DND-41 (cell line): ENCODE results near the gene CYP11A1.

Experiments
- ATAC-seq: fragments of 200-7000 bp; cut with Tn5 transposase; 3 replicates; pipeline ENCODE4 v1.9.1; 2021; ENCODE audit warnings: low read depth; ENCODE audit not compliant: insufficient read depth
- DNase-seq: peaks from one replicate; pipeline ENCODE4 v3.0.0-alpha.2; 2020
- H2AFZ ChIP-seq: 2 replicates; pipeline ENCODE4 v1.6.0; 2012; ENCODE audit warnings: low read depth, low read length
- H3K27ac ChIP-seq: 2 replicates; pipeline ENCODE4 v1.5.1; 2012; ENCODE audit warnings: low read length, inconsistent platforms
- H3K27me3 ChIP-seq: fragments of 200-600 bp; sonication (generic); 2 replicates; pipeline ENCODE4 v1.6.0; 2012; ENCODE audit warnings: low read length, mild to moderate bottlenecking, inconsistent platforms; ENCODE audit not compliant: insufficient read depth, poor library complexity
- H3K36me3 ChIP-seq: 2 replicates; pipeline ENCODE4 v1.5.1; 2012; ENCODE audit warnings: low read length, inconsistent platforms; ENCODE audit not compliant: insufficient read depth
- H3K4me1 ChIP-seq: 2 replicates; pipeline ENCODE4 v1.5.1; 2012; ENCODE audit warnings: mild to moderate bottlenecking, low read length; ENCODE audit not compliant: insufficient read depth
- H3K4me2 ChIP-seq: 2 replicates; pipeline ENCODE4 v1.6.0; 2012; ENCODE audit warnings: mild to moderate bottlenecking, moderate library complexity, low read length, inconsistent platforms; ENCODE audit not compliant: insufficient read depth
- H3K4me3 ChIP-seq, 2 experiments: fragments of 200-600 bp in 1 of 2; shearing (Covaris generic) in 1 of 2; 2 replicates each; pipeline ENCODE4 v1.5.1; 2012 to 2016; ENCODE audit warnings: inconsistent platforms in 2 of 2, low read length in 2 of 2, mild to moderate bottlenecking in 2 of 2, low read depth in 1 of 2, moderate library complexity in 1 of 2
- H3K79me2 ChIP-seq: 2 replicates; pipeline ENCODE4 v1.6.0; 2012; ENCODE audit warnings: low read length, inconsistent platforms; ENCODE audit not compliant: insufficient read depth
- H3K9ac ChIP-seq: 2 replicates; pipeline ENCODE4 v1.6.0; 2012; ENCODE audit warnings: low read depth, mild to moderate bottlenecking, inconsistent platforms, low read length, moderate library complexity
- H3K9me3 ChIP-seq: 2 replicates; pipeline ENCODE4 v1.5.1; 2012; ENCODE audit warnings: low read length, moderate library complexity, mild to moderate bottlenecking, inconsistent platforms; ENCODE audit not compliant: insufficient read depth, severe bottlenecking
- H4K20me1 ChIP-seq: 2 replicates; pipeline ENCODE4 v1.6.0; 2012; ENCODE audit warnings: low read length; ENCODE audit not compliant: insufficient read depth
- CTCF ChIP-seq: IDR thresholded peaks from 2 replicates; pipeline ENCODE4 v1.5.1; 2012; ENCODE audit warnings: borderline replicate concordance, low read length, moderate library complexity, mild to moderate bottlenecking; ENCODE audit not compliant: poor library complexity, severe bottlenecking; ENCODE audit errors: extremely low read depth
- EZH2 ChIP-seq: IDR thresholded peaks from 3 replicates; pipeline ENCODE4 v1.6.1; 2012; ENCODE audit warnings: borderline replicate concordance, low read depth, mild to moderate bottlenecking, moderate library complexity, low read length, inconsistent platforms; ENCODE audit not compliant: severe bottlenecking

The CYP11A1 gene

DNA sequence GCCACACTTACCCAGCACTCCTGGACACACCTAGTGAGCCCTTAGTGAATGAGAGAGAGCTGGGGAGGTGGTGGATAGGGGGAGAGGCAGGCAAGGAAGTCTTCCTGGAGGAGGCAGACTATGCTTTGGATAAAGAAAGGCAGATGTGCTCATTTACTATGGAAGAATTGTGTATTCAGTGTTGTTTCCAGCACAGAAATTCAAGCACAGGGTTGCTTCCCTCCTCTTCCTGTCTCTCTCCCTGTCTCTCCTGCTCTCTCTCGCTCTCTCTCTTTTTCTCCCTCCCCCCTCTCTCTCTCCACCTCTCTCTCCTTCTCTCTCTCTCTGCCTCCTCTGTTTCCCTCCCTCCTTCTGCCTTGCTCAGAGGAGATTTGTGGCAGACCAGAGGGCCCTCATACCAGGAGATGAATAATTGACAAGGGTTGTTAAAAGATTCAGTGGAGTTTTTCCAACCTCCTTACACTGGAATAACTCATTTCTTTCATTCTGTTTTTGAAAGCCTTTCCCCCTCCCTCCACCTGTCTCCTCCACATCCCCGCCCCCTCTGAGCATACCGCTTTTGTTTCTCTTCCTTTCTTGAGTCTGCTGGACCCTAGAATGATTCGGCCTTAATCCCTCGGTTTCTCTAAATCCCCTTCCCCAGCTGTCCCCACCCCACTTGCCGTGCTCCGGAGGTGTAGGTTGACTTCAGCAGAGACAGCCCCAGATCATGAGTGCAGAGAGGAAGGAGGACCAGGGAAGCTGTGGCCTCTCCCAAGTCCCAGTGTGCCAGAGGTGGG, 65.7 kb downstream of the CYP11A1 start:
- no peak for ATAC-seq
- H3K27me3 ChIP-seq = no peaks in the 10 kb centered on the region

DNA sequence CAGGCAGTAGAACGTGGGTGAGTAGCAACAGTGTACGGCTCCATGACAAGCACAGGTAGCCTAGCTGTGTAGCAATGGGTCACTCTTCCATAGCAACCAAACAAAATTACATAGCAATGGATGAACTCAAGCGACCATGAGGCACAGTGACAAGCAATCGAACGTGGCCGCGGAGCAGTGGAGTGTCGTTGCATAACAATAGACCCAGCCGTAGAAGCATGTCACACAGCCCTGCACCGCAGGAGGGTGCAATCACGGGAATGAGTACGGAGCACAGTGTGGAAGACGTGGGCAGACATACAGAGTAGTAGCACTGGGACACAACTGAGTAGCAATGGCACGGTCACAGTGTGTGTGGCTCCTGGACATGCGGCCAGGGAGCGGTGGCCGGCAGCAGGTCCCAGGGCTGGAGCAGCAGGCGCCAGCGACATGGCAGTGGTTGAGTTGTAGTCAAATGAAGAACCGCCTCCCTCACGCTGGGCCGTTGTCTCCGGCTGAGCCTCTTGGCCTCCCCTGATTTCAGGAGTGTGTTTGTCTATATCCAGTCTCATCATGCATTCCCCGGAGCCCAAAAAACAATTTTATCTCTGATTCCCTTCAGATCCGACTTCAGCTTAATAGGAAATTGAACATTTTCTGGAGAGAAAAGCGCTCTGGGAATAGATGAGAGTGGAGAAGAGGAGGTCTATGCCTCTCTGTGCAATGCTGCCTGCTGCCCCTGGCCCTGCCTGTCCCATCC, 67.2 kb downstream of the CYP11A1 start:
- Histone ChIP-seq H3K36me3 (no peaks in the 10 kb centered on the region), H3K9me3 (no peaks in the 10 kb centered on the region), H3K27me3 (no peaks in the 10 kb centered on the region), H3K27ac (no peak overlapping the region), H3K4me1 (no peaks in the 10 kb centered on the region), H2AFZ (no peak overlapping the region), H3K9ac (no peak overlapping the region), H3K4me3 (no peak overlapping the region), H3K79me2 (no peaks in the 10 kb centered on the region), H3K4me2 (no peak overlapping the region), H4K20me1 (peaks cover 5% of the 10 kb centered on the region; the same call in 1 of the 2 replicates)
- no peak for DNase-seq
- no peak for TF ChIP-seq CTCF
- no peak for TF ChIP-seq EZH2
- ATAC-seq = no peak

More for the DNA sequence above, 65.7 kb downstream of the CYP11A1 start:
- H3K9ac ChIP-seq = no peak overlapping the region
- no peak overlapping the region for H3K27ac ChIP-seq
- H3K79me2 ChIP-seq = no peaks in the 10 kb centered on the region
- H3K4me2 ChIP-seq = no peak overlapping the region
- no peaks in the 10 kb centered on the region for H3K4me1 ChIP-seq
- no peaks in the 10 kb centered on the region for H3K36me3 ChIP-seq
- no peaks in the 10 kb centered on the region for H3K9me3 ChIP-seq
- DNase-seq = no peak
- no peak overlapping the region for H3K4me3 ChIP-seq
- no peak overlapping the region for H2AFZ ChIP-seq
- H4K20me1 ChIP-seq = peaks cover 5% of the 10 kb centered on the region; the same call in 1 of the 2 replicates
- TF ChIP-seq EZH2 (no peak), CTCF (no peak)

DNA sequence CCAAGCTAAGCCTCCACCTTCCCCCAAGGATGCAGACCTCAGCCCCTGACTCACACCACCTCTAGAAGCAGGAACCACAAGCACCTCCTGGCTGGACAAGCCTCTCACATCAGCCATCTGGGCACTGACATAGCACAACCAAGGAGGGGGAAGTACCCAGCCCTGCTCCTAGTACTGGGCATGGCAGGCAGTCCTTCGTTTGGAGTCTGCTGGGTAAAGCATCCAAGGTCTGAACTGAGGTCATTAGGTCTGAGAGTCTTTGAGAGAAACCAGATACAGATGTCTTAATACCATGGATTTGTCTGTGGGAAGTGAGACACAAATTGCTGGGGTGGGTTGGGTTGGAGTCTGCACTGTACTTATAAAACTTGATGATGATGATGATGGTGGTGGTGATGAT, 69.6 kb downstream of the CYP11A1 start:
- Histone ChIP-seq H4K20me1 (peaks cover 5% of the 10 kb centered on the region; the same call in 1 of the 2 replicates), H3K27ac (no peak overlapping the region), H3K4me1 (no peaks in the 10 kb centered on the region), H3K79me2 (no peaks in the 10 kb centered on the region), H3K9ac (no peak overlapping the region), H3K4me3 (no peak overlapping the region), H2AFZ (no peak overlapping the region), H3K27me3 (no peaks in the 10 kb centered on the region), H3K36me3 (no peaks in the 10 kb centered on the region), H3K4me2 (no peak overlapping the region), H3K9me3 (no peaks in the 10 kb centered on the region)
- TF ChIP-seq EZH2 (no peak), CTCF (no peak)
- DNase-seq = no peak
- ATAC-seq = no peak
